HG03521 (cell line): ENCODE results near the gene PLS1.
"Not testable (repeated sequence)": the region's sequence is repeated elsewhere in the genome, so short reads cannot be mapped to it uniquely, and the experiment has no call there.

ENCODE experiments used
- ATAC-seq: cut with Tn5 transposase; IDR thresholded peaks from one replicate; pipeline ENCODE4 v1.9.1; 2021; ENCODE audit warnings: mild to moderate bottlenecking, moderate library complexity; ENCODE audit not compliant: unreplicated experiment

The PLS1 gene

GRCh38 chr3:142595141-142595540 lies 1.1 kb upstream of the PLS1 start:
- ATAC-seq: no peak

- no peak for ATAC-seq
Observed at GRCh38 chr3:142595581-142595950, 627 bp upstream of the PLS1 start.

GRCh38 chr3:142596726-142597088 lies 514 bp downstream of the PLS1 start:
- no peak for ATAC-seq

- ATAC-seq: no peak
Observed at GRCh38 chr3:142597906-142598305, 1.7 kb downstream of the PLS1 start.

DNA sequence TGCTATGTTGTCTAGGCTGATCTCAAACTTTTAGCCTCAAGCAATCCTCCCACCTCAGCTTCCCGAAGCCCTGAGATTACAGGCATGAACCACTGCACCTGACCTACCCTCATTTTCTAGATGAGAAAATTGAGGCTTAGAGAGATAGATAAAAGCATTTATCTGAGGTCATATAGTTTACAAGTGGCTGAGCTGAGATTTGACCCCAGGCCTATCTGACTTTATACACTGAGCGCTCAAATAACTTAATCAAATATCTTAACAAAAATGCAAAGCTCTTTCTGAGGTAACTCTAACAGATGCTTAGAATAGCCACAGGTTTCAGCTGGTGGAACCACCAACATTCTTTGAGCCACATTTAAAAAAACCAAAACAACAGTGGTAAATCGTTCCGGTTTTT lies 5.5 kb downstream of the PLS1 start:
- no peak for ATAC-seq

DNA sequence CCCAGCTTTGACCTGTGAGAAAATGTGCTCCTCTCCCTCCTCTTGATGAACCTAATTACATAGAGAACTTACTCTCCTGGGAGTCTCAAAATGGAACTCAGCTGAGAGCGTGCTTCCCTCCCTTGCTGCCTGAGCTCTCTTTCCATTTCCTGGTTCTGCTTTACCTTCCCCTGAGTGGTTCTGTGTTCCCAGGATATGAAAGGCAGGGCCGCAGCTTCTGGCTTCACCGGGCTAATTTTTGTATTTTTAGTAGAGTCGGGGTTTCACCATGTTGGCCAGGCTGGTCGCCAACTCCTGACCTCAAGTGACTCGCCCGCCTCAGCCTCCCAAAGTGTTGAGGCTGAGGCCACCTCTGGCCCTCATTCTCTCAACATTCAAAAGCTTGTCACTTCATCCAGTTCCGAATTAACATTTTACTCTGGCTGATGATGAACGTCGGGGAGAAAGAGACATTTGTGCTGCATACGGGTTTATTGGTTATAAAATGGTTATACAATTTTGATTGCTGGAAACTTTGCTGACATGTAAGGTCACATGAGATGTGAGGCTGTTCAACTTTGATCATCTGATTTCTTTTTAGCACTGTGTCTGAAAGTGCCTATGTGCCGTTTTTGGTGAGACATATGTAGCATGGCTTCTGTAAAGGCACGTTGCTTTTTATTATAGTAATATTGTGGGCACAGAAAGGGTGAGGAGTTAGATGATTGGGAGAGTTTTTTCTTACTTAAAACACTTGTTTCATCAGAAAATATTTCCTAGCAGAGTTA lies 6.6 kb downstream of the PLS1 start:
- ATAC-seq: no peak

DNA sequence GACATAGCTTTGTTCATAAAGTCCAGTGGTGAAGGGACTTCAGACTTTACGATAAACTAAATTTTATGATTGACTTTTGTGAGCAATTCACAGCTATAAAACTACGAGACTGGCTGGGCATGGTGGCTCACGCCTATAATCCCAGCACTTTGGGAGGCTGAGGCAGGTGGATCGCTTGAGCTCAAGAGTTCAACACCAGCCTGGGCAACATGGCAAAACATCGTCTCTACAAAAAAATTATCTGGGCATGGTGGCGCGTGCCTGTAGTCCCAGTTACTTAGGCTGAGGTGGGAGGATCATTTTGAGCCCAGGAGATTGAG lies 7.2 kb downstream of the PLS1 start:
- not testable (repeated sequence) for ATAC-seq

DNA sequence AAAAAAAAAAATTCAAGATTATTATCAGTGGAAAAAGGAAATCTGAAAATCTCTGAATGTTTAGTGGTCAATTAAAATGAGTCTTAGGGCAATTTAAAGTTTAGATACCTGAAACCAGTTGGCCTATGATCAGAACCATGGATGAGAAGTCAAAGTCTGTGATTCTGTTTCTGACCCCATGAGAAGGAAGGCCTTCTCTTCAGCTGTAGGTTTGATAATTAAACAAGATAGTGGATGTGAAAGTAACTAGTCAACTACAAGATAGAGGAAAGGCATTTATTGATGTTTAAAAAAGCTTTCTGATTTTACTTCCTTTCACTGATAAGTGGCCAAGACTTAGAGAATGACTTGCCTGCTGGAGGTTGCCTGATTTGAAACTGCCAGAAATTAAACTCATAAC lies 8.7 kb downstream of the PLS1 start:
- no peak for ATAC-seq

DNA sequence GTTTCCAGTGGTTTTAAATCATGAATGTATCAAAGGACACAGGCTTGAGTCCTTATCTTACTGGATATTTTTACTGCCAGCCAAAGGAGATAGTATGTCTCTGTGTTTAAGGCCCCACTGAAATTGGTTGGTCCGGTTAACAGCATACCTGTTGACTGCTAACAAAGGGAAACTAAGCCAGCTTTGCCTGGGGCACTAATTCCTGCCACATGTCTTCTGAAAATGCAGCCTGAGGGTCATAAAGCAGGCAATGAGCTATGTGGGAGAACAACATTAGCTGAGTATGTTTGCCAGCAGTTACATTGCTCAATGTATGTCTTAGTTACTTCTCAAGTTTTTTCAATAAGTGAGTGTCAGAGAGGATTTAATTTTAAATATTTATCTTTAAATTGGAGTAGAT lies 12.4 kb downstream of the PLS1 start:
- no peak for ATAC-seq

GRCh38 chr3:142609136-142609535 lies 12.9 kb downstream of the PLS1 start:
- no peak for ATAC-seq

DNA sequence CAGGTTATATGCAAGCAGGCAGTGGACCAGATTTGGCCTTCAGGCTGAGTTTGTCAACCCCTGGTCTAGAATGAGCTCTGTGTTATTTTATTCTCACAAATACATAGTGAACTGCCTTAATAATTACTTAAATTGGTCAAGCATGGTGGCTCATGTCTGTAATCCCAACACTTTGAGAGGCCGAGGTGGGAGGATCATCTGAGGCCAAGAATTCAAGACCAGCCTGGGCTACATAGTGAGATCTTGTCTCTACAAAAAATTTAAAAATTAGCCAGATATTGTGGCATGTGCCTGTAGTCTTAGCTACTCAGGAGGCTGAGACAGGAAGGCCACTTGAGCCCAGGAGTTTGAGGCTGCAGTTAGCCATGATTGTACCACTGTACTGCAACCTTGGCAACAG lies 15.0 kb downstream of the PLS1 start:
- no peak for ATAC-seq

DNA sequence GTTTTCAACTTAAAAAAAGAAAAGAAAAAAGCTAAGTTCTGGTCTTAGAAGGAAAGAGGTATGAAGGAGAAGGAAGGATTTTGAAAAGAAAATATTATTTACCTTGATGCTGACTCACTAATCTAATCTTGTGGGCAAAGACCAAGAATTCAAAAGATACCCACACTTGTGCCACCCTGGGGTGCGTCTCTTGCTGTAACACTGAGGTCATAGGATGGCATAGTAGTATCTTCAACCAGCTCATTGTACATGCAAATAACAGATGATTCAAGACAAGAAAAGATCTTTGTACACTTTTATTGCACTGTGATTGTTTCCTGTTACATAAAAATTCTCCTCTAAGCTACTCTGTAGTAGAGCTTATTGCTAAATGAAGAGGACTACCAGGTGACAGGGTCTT lies 17.3 kb downstream of the PLS1 start:
- no peak for ATAC-seq

GRCh38 chr3:142614059-142614626 lies 17.9 kb downstream of the PLS1 start:
- ATAC-seq: no peak

DNA sequence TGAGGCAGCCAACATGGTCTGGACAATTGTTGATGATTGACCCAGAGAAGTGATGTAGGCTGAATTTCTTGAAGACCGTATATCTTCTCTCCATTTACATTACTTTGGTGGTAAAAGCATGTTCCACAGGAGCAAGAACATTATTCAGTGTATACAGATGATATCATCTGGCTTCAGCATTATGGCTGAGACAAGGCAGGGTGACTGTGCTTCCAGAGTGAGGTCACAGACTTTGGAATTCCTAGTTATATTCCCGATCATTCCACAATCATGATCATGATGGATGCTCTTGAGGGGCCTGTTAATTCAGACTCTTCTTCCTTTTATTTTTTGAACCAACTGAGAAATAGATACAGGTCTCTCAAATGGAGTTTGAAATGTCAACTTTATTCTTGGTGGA lies 19.0 kb downstream of the PLS1 start:
- no peak for ATAC-seq

DNA sequence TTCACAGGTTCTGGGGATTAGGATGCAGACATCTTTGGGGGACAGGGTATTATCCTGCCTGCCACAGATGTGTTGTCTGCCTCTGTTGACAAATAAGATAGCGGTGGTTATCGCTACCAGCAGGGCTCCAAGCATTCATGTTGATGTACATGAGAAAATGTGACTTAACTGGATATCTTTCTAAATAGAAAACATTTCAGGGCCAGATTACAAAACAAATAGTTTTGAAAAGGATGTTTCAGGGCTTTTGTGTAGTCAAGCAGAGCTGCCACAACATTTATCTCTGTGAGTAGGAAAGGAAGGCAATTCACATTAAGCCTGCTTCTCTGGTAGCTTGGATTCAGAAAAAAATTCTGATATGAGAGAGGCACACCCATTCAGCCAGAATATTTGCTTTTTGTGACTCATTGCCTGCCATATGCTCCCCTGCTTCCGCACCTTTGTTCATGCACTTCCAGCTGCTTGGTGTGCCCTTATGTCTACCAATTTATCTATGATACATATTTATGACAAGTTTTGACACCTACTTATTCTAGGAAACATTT lies 22.8 kb downstream of the PLS1 start:
- no peak for ATAC-seq

DNA sequence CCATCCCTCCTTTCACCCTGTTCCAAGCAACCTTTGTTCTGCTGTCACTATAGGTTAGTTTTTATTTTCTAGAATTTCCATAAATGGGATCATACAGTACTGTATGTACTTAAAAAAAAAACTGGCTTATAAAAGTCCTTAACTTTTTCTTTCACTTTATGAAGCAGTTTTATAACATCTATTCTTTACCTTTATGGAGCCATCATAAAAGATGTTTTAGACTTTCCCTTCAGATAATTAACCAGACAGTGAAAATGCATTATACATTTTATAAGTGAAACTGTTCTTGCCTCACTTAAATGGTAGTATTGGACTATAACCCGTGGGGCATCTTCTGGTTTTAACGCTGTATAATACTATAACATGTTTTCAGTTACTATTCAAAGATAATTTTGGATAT lies 26.2 kb downstream of the PLS1 start:
- no peak for ATAC-seq

- no peak for ATAC-seq
Observed at GRCh38 chr3:142623194-142623593, 27.0 kb downstream of the PLS1 start.

DNA sequence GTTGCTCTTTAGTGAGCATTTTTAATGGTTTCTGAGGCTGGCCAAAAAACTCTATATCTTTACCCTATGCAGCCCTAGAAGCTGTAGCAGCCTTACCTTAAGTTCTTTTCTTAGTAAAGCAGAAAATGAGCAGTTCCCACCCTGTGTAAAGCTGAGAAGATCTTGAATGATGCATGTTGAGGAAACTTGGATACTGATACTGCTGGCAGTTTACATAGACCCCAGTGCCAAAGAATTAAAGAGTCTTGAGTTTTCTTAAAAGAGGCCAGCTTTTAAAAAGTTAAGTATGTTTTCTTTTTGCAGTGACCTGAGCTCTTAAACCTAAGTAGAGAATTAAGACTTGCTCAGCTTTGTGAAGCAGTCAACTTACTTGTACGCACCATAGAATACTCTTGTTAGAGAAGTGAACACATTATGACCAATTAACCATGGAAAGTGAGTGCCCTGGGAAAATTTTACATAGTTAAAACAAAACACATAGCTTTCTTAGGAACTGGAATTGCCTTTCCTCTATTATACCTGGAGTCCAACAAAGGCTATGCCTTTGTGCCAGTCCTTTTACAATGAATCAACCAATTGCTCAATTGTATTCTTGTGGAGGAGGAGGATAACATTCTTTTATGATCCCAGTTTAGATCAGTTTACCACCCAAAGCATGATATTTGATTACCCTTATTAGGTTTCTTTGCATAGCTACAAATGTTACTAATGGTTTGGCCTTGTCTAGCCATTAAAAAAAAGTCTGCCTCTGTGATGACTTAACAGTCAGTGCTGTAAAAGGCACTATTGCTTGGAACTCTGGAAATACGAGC lies 28.4 kb downstream of the PLS1 start:
- no peak for ATAC-seq

GRCh38 chr3:142625153-142625440 lies 28.9 kb downstream of the PLS1 start:
- ATAC-seq: no peak

GRCh38 chr3:142626971-142627370 lies 30.8 kb downstream of the PLS1 start:
- no peak for ATAC-seq

- ATAC-seq: no peak
Observed at GRCh38 chr3:142628801-142629200, 32.6 kb downstream of the PLS1 start.

- no peak for ATAC-seq
Observed at GRCh38 chr3:142633073-142633472, 36.9 kb downstream of the PLS1 start.
